Colon (tissue), 2 donors: ENCODE results near the gene SLC8A1.

Source experiments
- FAIRE-seq: peaks from 2 replicates; lab custom pipeline; 2012; peaks lifted over from hg19 to GRCh38; lab: Jason Lieb, UNC
- donor health status: control.
- donor health status: control.

SLC8A1 gene

GRCh38 chr2:40147360-40147759 is 304.5 kb downstream of the SLC8A1 start:
- FAIRE-seq, result no peak

- FAIRE-seq, result no peak
These were observed 307.9 kb downstream of the SLC8A1 start for GRCh38 chr2:40144022-40144421.

GRCh38 chr2:40138314-40138713 is 313.6 kb downstream of the SLC8A1 start:
- FAIRE-seq, result no peak

- no peak for FAIRE-seq
These were observed 320.7 kb downstream of the SLC8A1 start for GRCh38 chr2:40131081-40131704.

GRCh38 chr2:40130251-40130994 is 321.5 kb downstream of the SLC8A1 start:
- FAIRE-seq, result no peak

GRCh38 chr2:40129725-40130124 is 322.2 kb downstream of the SLC8A1 start:
- no peak for FAIRE-seq

GRCh38 chr2:40128796-40129195 is 323.1 kb downstream of the SLC8A1 start:
- no peak for FAIRE-seq

- FAIRE-seq, result no peak
These were observed 323.9 kb downstream of the SLC8A1 start for GRCh38 chr2:40127890-40128557.

GRCh38 chr2:40127146-40127545 is 324.7 kb downstream of the SLC8A1 start:
- no peak for FAIRE-seq

- no peak for FAIRE-seq
These were observed 325.9 kb downstream of the SLC8A1 start for GRCh38 chr2:40126006-40126405.

GRCh38 chr2:40123746-40124145 is 328.1 kb downstream of the SLC8A1 start:
- FAIRE-seq, result no peak

GRCh38 chr2:40123326-40123725 is 328.6 kb downstream of the SLC8A1 start:
- FAIRE-seq, result no peak

- FAIRE-seq, result no peak
These were observed 330.9 kb downstream of the SLC8A1 start for GRCh38 chr2:40120957-40121356.

- no peak for FAIRE-seq
These were observed 331.9 kb downstream of the SLC8A1 start for GRCh38 chr2:40120026-40120425.

- FAIRE-seq, result no peak
These were observed 333.3 kb downstream of the SLC8A1 start for GRCh38 chr2:40118622-40119021.

GRCh38 chr2:40115894-40116293 is 336.0 kb downstream of the SLC8A1 start:
- no peak for FAIRE-seq

- no peak for FAIRE-seq
These were observed 336.5 kb downstream of the SLC8A1 start for GRCh38 chr2:40115348-40115747.

GRCh38 chr2:40113997-40114396 is 337.9 kb downstream of the SLC8A1 start:
- FAIRE-seq, result no peak

- no peak for FAIRE-seq
These were observed 338.5 kb downstream of the SLC8A1 start for GRCh38 chr2:40113272-40113968.

- FAIRE-seq, result no peak
These were observed 342.5 kb downstream of the SLC8A1 start for GRCh38 chr2:40109381-40109780.

GRCh38 chr2:40108851-40109250 is 343.0 kb downstream of the SLC8A1 start:
- no peak for FAIRE-seq

GRCh38 chr2:40106061-40106460 is 345.8 kb downstream of the SLC8A1 start:
- no peak for FAIRE-seq

- FAIRE-seq, result no peak
These were observed 346.3 kb downstream of the SLC8A1 start for GRCh38 chr2:40105593-40105992.
